Muscle layer of colon (tissue), 2 donors: ENCODE measurements around the gene FXYD2.

Experiments used
- H3K27ac ChIP-seq: one replicate; pipeline ENCODE4 v1.7.0; 2013; ENCODE audit warnings: low read depth, mild to moderate bottlenecking, low read length, moderate library complexity
- H3K27me3 ChIP-seq, 2 donors: one replicate each; pipeline ENCODE4 v1.7.0; 2013; ENCODE audit warnings: low read length in 2 of 2, mild to moderate bottlenecking in 2 of 2; ENCODE audit not compliant: insufficient read depth in 2 of 2, control insufficient read depth in 1 of 2
- H3K36me3 ChIP-seq: one replicate; pipeline ENCODE4 v1.7.0; 2013; ENCODE audit warnings: mild to moderate bottlenecking, low read length; ENCODE audit not compliant: insufficient read depth
- H3K4me1 ChIP-seq: one replicate; pipeline ENCODE4 v1.7.0; 2013; ENCODE audit warnings: mild to moderate bottlenecking, low read length; ENCODE audit not compliant: insufficient read depth
- H3K4me3 ChIP-seq, 2 donors: one replicate each; pipeline ENCODE4 v1.7.0; 2013; ENCODE audit warnings: low read length in 2 of 2, low read depth in 1 of 2, mild to moderate bottlenecking in 1 of 2, moderate library complexity in 1 of 2
- H3K9ac ChIP-seq: one replicate; pipeline ENCODE4 v1.7.0; 2013; ENCODE audit warnings: low read length
- H3K9me3 ChIP-seq: one replicate; pipeline ENCODE4 v1.7.0; 2013; ENCODE audit warnings: mild to moderate bottlenecking, low read length
- donor health status: abdominal sarcoma.
- donor health status: Adenocarcinoma of cecum.

FXYD2 gene

DNA sequence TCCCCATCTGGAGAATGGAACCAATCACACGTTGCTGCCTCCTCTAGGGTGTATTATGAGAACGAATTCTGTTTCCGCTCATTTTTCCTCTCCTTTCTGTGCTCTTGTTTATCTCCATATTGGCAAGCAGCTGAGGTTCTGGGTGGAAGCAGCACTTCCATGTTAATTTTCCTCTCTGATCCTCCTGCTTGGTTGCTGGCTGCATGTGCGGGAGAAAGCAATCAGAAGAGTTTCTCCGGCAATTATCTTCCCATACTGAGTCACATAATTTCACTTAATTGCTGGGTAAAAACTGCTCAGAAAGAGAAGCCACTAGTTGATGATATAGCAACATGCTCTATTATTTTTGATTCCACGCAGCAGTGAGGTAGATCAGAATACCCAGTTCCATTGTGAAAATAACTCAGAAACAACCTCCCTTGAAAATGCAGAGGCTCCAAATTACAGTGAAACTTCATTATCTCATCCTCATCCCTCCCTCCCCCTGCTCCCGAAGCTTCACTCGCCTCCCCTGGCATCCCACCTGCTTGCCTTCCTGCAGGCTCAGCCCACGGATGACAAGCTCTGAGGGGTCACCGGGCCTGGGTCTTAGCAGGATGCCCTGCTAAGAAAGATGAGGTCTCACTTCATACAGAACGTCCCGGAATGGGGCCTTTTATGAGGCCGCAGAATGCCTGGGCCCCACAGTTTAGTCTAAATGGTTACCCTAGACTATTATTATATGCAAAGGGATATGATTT, 31.5 kb upstream of the FXYD2 start:
- H3K9ac ChIP-seq = no peak overlapping the region
- H3K9me3 ChIP-seq = no peaks in the 10 kb centered on the region
- no peak overlapping the region for H3K4me3 ChIP-seq
- H3K4me1 ChIP-seq = peaks cover 57% of the 10 kb centered on the region
- H3K27me3 ChIP-seq = no peaks in the 10 kb centered on the region
- H3K36me3 ChIP-seq = no peaks in the 10 kb centered on the region
- no peak overlapping the region for H3K27ac ChIP-seq

DNA sequence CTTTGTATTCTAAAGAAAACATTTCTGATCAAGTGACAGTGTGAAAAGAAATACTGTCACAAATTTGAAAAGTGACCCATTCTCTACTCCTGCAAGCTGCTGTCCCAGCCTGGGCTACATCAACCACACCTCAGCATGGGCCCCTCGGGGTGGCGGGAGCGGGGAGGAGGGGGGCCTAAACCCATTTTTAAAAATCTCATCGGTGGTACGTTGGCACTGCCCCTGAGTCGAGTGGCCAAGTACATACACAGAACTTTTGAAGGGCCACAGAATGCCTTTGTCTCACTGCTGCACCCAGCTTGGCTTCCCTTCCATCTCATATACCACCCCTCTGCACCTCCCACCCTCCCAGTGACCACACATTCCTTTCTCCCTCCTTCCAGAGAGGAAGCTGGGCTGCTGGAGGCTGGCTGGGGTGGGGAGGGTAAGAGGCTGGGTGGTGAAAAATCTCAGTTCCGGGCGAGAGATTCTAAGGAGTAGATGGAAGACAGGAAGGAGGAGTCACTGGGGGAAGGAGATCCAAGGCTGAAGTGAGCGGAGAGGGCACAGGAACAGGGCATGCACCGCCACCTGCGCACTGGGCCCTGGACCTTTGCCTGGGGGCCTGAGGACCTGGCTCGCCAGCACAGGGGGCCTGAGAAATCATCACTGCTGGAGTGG, 30.8 kb upstream of the FXYD2 start:
- Histone ChIP-seq H3K4me1 (peaks cover 52% of the 10 kb centered on the region), H3K27ac (no peak overlapping the region), H3K27me3 (no peaks in the 10 kb centered on the region), H3K9ac (no peak overlapping the region), H3K36me3 (no peaks in the 10 kb centered on the region), H3K4me3 (no peak overlapping the region), H3K9me3 (no peaks in the 10 kb centered on the region)

DNA sequence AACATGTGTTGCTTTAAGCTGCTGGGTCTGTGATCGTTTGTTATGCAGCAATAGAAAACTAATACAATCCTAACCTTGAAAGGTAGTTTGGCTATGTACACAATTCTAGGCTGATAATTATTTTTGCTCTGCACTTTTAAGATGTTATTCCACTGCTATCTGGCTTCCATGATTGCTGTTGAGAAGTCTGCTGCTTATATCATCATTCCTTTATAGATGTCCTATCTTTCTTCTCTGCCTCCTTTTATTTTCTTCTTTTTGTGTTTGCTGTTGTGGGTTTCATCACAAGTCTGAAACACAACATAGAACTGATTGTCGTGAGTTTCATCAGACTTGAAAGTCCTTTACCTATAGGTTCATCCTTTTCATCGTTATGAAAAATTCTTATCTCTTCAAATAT, 27.8 kb upstream of the FXYD2 start:
- H3K27me3 ChIP-seq = no peaks in the 10 kb centered on the region
- H3K27ac ChIP-seq = peak overlapping the region; percentile 7
- no peaks in the 10 kb centered on the region for H3K36me3 ChIP-seq
- H3K4me3 ChIP-seq = no peak overlapping the region
- H3K9me3 ChIP-seq = no peaks in the 10 kb centered on the region
- H3K4me1 ChIP-seq = peaks cover 30% of the 10 kb centered on the region
- H3K9ac ChIP-seq = no peak overlapping the region

DNA sequence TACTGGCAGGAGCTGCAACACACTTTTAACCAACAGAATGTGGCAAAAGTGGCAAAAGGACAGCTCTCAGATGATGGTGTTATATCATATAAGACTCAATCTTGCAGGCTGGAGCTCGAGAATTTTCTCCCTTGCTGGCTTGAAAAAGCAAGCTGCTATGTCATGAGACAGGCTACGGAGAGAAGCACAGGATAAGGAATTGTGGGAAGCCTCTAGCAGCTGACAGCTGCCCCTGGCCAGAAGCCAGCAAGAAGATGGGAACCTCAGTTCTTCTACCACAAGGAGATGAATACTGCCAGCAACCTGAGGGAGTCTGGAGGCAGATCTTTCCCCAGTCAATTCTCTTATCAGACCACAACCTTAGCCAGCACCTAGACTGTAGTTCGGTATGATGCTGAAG, 27.3 kb upstream of the FXYD2 start:
- Histone ChIP-seq H3K9me3 (no peaks in the 10 kb centered on the region), H3K4me1 (peaks cover 26% of the 10 kb centered on the region), H3K27ac (peak overlapping the region; percentile 7)

DNA sequence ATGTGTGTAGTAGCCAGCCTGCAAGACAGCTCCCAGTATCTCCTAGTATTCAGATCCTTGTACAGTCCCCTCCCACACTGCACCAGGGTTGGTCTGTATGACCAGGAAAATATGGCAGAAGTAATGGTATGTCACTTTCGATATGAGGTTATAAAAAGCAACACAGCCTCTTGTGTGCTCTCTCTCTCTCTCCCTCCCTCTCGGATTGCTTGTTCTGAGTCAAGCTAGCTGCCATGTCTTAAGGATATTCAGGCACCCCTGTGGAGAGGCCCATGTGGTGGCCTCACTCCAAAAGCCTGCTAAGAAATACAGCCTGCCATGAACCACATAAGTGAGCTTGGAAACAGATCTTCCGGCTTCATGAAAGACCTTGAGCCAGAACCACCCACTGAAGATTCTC, 26.6 kb upstream of the FXYD2 start:
- Histone ChIP-seq H3K4me3 (no peak overlapping the region), H3K9ac (no peak overlapping the region), H3K4me1 (peaks cover 24% of the 10 kb centered on the region), H3K27me3 (no peaks in the 10 kb centered on the region), H3K27ac (peak overlapping the region; percentile 21), H3K36me3 (no peaks in the 10 kb centered on the region), H3K9me3 (no peaks in the 10 kb centered on the region)

More for the DNA sequence above, 27.3 kb upstream of the FXYD2 start:
- Histone ChIP-seq H3K9ac (no peak overlapping the region), H3K4me3 (no peak overlapping the region), H3K27me3 (no peaks in the 10 kb centered on the region), H3K36me3 (no peaks in the 10 kb centered on the region)

DNA sequence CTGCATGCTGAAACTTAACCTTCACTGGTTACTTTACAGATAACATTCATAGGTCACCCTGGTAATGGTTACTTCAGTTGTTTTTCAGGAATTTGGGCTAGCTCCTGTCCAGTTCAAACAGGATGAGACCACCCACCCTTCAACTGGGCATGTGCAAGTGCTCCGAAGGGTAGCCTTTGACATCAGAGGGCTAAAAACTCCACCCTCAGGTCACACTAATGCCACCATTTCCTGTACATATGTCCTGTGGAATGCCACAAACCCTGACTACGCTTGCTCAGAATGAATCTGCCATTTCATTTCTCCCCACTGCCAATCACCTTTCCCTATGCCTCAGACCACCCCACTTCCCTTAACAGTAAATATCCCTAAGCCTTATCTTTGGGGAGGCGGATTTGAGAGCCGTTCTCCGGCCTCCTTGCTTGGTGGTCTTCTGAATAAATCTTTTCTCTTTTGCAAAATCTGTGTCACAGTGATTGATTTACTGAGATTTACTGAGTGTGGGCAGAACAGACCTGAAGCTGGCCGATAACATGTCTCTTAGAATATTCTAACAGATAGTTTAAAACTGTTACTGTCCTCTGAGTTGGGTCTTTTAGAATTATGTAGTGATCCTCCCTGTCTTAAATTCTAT, 25.4 kb upstream of the FXYD2 start:
- H3K4me3 ChIP-seq = no peak overlapping the region
- H3K9ac ChIP-seq = no peak overlapping the region
- H3K9me3 ChIP-seq = no peaks in the 10 kb centered on the region
- peaks cover 5% of the 10 kb centered on the region for H3K36me3 ChIP-seq
- H3K27ac ChIP-seq = no peak overlapping the region
- no peaks in the 10 kb centered on the region for H3K27me3 ChIP-seq
- H3K4me1 ChIP-seq = peaks cover 18% of the 10 kb centered on the region

DNA sequence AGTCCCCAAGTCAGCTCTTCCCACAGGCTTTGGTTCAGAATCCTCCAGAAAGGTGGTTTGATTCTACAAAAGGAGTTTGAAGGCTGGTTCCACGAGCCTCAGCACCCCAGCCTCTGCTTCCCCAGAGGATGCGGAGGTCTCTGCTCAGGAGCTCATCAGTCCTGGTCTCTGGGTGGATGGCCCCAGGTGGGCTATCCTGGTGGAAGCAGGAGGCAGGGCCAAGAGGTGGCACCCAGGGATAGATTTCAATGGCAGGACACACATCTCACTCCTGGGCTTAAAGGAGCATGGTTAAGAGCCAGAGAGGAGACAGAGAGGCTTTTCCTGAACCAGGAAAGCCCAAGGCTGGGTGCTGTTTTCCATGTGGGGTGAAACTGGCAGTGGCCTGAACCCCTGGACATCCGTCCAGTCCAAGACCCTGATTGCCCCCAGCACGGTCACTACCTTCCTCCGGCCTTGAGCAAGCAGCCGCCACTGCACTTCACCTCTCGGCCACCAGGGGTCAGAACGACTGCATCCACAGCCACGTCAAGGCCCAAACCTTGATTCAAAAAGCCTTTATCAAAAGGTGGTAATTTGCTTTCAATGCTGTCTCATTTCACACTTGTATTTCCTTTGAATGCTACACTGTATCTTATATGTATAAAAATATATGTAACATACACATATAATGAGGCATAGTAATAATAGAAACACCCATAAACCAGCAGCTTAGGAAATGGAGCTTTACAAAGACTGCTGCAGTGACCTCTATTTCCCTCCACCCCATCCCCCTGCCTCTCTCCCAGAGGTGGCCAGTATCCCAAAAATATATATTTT, 19.3 kb upstream of the FXYD2 start:
- H3K27ac ChIP-seq = no peak overlapping the region
- no peak overlapping the region for H3K9ac ChIP-seq
- no peak overlapping the region for H3K4me3 ChIP-seq

DNA sequence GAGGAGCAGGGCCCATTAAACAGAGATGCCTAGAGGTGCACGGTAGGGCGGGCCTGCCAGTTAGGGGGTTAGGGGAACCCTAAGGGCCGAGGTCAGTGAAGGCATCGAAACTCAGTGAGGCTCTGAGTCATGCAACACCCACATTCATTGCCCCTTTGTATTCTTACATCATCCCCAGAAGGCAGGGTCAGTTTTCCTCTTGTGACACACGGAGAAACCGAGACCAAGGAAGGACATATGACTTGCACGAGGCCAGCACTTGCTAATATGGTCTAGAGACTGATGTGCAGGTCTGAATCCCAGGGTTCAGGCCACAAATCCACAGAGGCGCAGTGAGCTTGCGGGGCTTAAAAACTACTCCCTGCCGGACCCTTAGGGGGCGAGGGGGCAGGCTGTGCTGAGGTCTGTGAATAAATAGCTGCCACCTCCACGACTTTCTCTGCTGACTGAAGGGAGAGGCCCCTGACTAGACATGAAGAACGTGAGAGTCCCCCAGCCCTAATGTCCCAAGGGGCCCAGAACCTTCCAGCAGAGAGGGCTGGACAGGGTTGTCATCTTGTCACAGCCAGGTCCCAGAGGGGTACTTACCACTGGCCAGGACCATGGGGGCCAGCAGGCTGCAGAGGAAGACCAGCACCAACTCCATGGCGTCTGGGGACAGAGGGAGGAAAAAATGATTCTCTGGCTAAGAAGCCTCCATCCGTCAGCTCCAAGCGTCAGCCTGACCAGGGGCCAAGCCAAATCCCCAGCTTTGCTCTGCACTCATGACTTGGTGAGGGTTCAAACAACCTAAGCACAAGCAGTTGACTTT, 17.8 kb upstream of the FXYD2 start:
- H3K27ac ChIP-seq = no peak overlapping the region

More for the DNA sequence above, 19.3 kb upstream of the FXYD2 start:
- no peaks in the 10 kb centered on the region for H3K27me3 ChIP-seq
- no peaks in the 10 kb centered on the region for H3K9me3 ChIP-seq
- peaks cover 8% of the 10 kb centered on the region for H3K4me1 ChIP-seq
- H3K36me3 ChIP-seq = peaks cover 41% of the 10 kb centered on the region

DNA sequence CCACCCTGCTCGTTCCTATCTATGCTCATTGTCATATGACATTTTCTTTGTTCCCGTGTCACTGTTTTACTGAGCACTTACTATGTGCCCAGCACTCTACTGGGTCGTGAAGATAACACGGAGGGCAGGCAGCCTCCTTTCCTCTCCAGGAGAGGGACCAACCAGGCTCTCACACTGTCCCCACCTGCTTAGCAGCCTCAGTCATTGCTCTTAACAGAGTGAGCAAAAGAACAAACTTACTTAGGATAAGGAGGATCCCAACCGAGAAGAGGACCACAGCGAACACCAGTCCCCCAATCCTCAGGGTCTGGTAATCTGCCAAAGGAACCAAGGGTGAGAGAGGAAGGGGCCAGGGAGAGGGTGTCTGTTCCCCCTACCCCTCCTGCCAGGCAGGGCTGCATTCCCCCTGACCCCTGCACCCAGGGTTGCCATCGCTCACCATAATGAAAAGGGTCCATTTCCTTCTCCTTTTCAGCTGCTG, 17.0 kb upstream of the FXYD2 start:
- H3K4me3 ChIP-seq = no peak overlapping the region
- H3K36me3 ChIP-seq = peaks cover 61% of the 10 kb centered on the region
- H3K27ac ChIP-seq = no peak overlapping the region
- H3K27me3 ChIP-seq = no peaks in the 10 kb centered on the region
- no peak overlapping the region for H3K9ac ChIP-seq
- peaks cover 8% of the 10 kb centered on the region for H3K4me1 ChIP-seq
- no peaks in the 10 kb centered on the region for H3K9me3 ChIP-seq

More for the DNA sequence above, 17.8 kb upstream of the FXYD2 start:
- Histone ChIP-seq H3K4me1 (peaks cover 8% of the 10 kb centered on the region), H3K9ac (no peak overlapping the region), H3K27me3 (no peaks in the 10 kb centered on the region), H3K4me3 (no peak overlapping the region), H3K36me3 (peaks cover 57% of the 10 kb centered on the region), H3K9me3 (no peaks in the 10 kb centered on the region)

DNA sequence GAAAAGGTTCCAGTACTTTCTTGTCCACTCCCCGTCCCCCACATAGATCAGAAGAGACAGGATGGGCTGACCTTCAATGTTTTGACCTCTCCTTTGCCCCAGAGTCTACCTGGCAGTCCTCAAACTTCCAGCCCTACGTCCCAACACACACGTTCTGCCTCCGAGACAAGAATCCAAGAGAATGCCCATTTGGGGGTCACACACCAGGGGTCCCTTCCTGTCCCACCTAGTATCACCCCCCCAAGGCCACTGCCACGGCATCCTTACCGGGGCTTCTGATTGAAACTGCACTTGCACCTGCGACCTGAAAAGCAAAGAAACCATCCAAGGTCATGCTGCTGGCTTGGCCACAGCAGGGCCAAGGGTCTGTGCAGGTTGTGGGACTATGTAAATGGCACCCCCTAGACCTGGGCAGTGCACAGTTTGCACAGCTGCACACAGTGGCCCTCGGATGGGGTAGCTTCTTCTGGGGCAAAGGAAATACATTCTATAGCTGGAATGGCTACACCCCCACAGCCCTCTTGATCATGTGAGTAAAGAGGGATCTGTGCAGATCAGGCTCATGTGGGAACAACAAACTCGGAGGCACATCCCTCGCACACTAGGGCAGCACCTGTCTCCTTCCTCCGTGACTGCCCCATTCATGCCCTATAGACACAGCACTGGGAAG, 16.5 kb upstream of the FXYD2 start:
- Histone ChIP-seq H3K36me3 (peaks cover 61% of the 10 kb centered on the region), H3K27ac (no peak overlapping the region), H3K9me3 (no peaks in the 10 kb centered on the region), H3K4me3 (no peak overlapping the region), H3K4me1 (peaks cover 8% of the 10 kb centered on the region), H3K9ac (no peak overlapping the region), H3K27me3 (no peaks in the 10 kb centered on the region)
